ENCODE data around the gene ATP6V0D1.

DNA sequence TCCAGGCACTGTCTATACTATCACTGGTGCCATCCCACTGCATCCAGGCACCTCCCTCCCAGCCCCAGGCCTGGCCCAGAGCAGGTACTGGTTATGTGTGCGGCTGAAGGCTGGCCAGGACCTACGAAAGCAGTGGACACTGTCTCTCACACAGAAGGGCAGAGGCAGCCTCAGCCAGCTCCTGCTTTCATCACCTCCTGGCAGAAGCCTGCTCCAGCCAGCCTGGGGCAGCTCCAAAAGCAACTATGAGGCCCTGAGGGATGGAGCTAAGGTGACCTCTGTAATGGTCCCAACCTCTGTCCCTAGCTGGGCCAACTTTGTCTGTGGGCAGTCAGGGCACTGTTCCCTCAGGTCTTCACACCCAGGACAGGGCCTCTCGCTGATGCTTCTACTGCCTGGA is 31.2 kb downstream of the ATP6V0D1 start:
- TF ChIP-seq, protein P1, sequence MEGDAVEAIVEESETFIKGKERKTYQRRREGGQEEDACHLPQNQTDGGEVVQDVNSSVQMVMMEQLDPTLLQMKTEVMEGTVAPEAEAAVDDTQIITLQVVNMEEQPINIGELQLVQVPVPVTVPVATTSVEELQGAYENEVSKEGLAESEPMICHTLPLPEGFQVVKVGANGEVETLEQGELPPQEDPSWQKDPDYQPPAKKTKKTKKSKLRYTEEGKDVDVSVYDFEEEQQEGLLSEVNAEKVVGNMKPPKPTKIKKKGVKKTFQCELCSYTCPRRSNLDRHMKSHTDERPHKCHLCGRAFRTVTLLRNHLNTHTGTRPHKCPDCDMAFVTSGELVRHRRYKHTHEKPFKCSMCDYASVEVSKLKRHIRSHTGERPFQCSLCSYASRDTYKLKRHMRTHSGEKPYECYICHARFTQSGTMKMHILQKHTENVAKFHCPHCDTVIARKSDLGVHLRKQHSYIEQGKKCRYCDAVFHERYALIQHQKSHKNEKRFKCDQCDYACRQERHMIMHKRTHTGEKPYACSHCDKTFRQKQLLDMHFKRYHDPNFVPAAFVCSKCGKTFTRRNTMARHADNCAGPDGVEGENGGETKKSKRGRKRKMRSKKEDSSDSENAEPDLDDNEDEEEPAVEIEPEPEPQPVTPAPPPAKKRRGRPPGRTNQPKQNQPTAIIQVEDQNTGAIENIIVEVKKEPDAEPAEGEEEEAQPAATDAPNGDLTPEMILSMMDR (conservative IDR thresholded peaks at IDR 0.05 in 1 of 2, IDR thresholded peaks at IDR 0.05 in 1 of 2; ENCODE audit: extremely low read depth in 1 of 2, insufficient read depth in 1 of 2, low read depth in 1 of 2, low read length in 2 of 2) = no peak
- no peak for TF ChIP-seq EZH2 (IDR thresholded peaks at IDR 0.05; ENCODE audit: borderline replicate concordance, low read length)

All from mammary epithelial cell (primary cell).